HG03520 (cell line): Measurements from ENCODE around the gene OBP2B.
"Not testable (repeated sequence)": the region's sequence is repeated elsewhere in the genome, so short reads cannot be mapped to it uniquely, and the experiment has no call there.

Experiments used
- ATAC-seq: cut with Tn5 transposase; IDR thresholded peaks from one replicate; pipeline ENCODE4 v1.9.1; 2021; ENCODE audit warnings: mild to moderate bottlenecking, moderate library complexity; ENCODE audit not compliant: unreplicated experiment

Gene OBP2B

DNA sequence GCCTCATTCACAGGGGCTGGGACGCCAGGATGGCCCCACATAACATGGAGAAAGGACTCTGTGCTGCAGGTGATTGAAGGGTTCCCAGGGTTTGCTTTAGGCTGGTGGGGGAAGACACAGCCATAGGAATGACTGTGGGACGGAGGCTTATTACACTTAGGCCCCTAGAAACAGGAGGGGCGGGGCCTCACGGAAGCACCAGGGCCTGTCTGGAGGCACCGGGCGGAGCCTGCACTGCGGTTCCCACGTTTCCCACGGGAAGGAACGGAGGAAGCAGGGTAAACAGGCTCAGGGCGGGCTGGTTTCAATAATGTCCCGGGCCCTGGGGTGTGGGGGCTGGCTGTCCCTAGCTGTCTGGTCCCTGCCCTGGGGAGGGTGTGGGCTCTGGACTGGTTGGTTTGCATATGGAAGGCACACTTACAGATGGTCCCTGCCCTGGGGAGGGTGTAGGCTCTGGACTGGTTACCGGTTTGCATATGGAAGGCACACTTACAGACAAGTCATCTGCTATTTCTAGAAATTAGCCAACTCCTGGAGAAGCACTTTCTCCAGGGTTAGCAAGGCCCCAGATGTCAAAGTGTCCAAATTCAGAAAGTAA, 14.2 kb upstream of the OBP2B start:
- not testable (repeated sequence) for ATAC-seq

DNA sequence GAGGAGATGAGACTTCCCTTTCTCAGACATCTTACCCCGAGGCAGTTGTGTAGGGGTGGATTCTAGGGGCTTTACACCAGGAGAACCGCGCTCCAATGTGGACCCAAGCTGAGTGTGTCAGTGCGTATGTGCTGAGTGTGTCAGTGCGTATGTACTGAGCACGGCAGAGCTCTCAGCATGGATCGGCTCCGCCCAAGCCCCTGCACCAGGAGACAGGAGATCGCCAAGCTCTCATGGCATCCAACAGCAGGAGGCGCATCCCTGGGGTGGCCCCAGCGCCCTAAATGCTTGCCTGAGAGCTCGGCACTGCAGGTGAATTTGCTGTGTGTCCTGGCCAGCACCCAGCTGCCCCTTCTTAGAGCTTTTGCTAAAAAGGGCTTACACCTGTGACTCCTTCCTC, 12.9 kb upstream of the OBP2B start:
- not testable (repeated sequence) for ATAC-seq

DNA sequence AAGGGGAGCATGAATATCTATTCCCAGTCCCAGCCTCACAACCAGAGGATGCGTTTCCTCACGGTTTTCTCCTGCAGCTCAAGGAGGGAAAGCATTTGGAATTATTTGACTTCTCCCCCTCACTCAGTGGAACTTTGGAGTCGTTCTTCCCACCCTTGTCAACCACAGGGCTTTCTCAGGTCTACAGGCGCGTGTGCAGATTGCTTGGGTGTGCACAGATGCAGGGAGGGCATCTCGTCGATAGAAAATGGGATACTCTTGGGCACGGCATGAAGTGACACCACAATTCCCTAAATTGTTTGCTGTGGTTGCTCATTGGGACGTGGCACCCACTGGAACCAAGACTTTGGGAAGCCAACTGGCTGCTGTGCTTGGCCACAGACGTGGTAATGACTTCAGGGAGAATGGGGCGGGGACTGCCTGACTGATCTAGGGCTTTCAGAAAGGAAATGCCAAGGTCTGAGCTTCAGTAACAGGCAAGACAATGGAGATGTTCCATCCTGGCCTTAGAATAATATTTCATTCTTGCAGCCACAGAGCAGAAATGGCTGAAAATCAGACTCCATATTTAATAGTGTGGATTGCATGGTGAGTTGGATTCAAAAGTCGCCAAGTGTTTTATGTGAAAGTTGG, 12.2 kb upstream of the OBP2B start:
- no peak for ATAC-seq

DNA sequence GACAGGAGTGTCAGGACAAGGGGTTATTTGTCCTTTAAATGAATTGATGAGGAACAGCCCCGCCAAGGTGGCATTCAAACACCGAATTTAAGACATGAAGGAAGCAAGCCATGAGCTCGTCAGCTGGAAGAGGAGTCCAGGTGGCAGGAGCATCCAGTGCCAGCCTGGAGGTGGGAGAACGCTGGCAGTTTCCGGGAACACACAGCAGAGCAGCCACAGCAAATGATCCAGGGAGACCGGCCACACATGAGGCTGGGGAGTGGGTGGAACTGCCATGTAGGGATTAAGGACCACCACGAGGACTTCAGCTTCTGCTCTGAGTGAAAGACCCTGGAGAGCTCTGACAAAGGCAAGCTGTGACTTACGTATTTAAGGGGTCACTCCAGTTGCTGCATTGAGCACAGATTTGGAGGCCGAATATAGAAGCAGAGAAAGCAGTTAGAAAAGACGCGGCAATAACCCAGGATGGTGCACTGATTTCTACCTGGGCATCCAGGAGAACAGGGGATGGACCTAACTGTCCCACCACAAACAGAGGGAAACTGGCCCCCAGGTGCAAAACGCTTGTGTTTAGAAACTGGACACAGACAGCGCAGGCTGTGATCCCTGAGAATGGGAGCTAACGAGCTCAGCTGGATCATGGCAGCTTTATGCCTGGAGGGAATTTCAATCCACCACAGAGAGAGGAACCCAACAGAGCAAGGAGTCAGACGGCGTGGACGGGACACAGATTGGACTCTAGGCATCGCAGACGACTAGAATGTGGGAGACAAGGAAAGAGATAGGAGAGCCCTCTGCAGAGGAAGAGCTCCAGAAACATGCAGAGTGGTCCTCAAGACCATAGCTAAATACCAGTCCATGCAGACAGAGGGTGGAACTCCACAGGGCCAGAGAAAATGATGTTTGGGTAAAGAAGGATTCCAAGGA, 9.3 kb upstream of the OBP2B start:
- ATAC-seq: not testable (repeated sequence)

DNA sequence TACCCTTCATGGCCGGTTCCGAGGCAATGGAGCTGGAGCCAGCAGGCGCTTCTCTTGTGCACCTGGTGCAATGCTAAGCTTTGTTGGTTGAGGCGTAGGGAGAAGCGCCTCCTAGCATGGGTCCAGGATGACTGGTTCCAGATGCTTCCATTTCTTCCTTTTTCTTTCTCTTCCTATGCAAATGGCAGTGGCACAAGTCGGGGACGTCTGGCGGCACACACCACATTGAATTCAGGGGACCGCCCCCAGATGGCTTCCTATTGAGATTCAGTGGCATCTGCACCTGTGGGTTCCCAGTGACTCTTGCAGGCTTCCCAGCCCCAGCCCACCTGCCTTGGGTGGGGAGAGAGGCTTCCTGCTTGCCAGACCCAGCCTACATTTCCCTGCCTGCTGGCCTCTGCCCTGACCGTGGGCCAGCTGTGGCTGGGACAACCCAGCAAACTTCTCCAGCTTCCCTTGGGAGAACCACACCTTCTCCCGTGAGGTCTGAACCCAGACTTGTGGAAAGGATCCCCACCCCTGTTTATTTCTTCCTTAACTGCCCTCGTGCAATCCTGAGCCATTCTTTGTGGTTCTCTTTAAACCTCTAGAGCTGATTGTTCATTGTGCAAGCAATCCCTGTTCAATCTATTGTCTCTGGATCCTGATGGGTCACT, 8.4 kb upstream of the OBP2B start:
- not testable (repeated sequence) for ATAC-seq

DNA sequence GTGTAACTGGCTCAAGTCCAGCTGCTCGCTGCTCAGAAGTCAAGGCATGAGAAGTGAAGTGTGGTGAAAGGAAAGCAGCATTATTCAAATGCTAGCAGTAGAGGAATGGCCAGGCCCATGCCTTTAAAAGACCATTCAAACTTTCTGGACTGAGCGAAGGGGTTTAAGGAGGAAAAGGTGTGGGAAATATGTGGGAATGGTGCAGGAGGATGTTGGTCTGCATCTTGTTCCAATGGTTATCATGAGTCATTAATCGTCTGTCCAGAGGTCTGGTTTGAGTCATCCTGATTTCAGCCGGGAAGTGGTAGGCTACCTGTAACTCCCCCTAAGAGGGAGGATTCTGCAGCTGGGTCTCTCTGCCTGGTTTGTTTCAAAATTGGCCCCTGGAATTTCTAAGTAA, 5.2 kb upstream of the OBP2B start:
- ATAC-seq: not testable (repeated sequence)

DNA sequence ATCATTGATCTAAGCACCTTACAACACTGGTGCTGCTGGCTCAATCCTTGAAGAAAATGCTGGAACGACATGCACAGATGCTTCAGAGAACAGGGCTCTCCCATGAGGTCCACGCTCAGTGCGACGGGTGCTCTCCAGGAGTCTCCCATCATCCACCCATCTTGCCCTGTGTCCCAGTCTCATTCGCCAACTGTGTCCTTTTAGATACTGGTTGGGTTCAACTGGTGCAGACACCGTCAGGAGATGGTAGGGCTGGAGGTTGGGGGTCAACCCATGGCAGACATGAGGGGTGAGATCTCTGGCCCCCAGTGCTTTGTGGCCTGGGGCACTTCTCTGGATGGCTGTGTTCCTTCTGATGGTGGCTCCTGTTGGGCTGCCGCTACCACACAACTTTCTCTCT, 1.6 kb upstream of the OBP2B start:
- ATAC-seq: no peak

DNA sequence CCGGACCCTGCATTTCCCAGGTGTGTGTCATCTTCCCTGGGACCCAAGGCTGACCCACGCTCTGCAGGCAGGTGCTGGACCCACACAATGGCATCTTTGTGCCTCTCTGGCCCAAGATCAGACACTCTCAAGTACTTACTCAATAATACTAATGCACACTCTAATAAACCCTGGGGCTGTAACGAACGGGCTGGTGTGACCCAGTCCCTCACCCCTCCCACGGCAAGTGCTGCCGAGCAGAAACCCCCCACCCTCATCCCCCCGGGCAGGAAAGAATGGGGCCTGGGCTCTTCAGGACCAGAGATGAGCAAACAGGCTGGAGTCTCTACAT, 1.1 kb upstream of the OBP2B start:
- ATAC-seq: no peak

DNA sequence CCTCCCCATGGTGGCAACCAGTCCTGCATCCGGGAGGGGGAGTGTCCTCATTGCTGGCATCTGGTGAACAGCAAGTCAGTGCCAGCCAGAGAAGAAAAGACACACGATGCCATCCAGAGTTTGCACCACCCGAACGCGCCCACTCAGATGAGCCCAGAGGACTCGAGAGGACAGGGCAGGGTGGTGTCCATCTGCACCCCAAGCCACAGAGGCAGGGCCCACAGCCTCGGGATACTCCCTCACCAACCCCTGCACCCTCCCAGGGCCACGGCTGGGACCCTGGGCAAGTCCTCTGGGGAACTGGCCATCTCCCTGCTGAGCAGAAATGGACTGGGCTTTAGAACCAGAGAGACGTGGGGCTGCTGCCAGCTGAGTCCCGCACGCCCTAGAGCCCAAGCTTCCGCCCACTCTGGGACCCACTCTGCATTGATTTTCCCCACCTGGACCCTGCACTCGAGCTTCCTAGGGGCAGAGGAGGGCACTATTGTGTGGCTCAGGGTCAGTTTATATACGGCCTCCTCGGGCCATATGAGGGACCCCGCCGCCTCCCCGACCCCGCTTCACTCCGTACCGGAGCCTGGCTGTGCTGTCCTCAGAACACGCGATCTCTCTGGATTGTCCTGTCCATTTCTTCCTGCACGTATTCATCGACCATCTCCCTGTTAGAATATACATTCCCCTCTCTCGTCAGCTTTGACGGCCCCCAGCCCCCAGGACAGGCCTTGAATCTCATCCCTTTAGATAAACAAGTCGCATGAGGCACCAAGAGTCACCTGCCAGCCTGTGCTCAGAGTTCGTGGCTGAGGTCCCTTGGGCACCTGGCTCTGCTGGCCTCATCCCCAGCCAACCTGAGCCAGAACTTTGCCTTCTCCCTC, 514 bp upstream of the OBP2B start:
- not testable (repeated sequence) for ATAC-seq

DNA sequence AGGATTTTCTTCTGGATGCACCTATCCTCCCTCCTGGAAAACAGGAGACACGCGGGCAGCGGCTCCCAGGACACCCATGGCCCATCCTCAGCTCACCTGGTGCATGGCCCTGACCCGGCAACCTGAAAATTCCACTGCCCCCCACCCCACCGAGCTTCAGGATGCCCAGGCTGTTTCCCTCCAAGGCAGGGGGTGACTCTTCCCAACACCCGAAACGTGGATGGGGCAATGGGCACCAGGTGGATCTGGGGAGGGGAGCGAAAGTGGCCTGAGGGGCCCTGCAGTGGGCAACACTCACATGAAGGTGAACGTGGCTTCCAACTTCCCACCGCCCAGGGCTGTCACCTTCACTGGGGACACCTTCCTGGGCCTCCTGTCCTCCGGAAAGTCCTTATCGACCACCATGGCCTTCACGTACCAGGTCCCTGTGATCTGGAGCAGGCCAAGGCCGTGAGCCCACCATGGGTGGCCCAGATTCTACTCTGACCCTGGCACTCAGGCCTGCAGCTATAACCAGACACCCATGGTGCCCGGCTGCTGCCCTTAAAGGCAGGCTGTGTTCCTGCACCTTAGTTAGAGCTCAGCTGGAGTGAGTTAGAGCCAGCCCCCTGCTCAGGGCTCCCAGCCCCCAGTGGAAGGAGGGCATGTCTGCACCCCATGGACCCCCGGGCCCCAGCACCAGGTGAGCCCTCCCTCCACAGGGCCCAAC, 725 bp downstream of the OBP2B start:
- not testable (repeated sequence) for ATAC-seq

DNA sequence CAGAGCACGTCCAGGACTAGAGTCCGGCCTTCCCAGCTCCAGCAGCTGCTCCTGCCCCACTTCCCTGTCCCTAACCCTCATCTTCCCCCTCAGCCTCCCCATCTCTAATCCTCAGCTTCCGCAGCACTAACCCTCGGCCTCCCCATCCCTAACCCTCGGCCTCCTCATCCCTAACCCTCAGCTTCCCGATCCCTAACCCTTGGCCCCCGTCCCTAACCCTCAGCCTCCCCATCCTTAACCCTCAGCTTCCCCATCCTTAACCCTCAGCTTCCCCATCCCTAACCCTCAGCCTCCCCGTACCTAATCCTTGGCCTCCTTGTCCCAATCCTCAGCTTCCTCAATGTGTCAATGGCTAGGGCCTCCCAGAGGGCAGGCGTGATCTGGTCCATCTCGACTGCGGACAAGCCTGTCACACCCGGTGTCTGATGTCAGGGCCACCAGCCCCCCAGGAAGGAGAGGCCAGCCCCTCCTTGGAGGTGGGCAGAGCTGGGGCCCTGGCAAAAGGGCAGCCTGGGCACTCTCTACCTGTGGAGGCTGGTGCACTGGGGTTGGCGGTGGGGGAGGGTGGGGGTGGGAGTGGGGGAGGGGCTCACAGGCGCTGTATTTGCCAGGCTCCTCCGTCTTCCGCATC, 1.4 kb downstream of the OBP2B start:
- no peak for ATAC-seq

DNA sequence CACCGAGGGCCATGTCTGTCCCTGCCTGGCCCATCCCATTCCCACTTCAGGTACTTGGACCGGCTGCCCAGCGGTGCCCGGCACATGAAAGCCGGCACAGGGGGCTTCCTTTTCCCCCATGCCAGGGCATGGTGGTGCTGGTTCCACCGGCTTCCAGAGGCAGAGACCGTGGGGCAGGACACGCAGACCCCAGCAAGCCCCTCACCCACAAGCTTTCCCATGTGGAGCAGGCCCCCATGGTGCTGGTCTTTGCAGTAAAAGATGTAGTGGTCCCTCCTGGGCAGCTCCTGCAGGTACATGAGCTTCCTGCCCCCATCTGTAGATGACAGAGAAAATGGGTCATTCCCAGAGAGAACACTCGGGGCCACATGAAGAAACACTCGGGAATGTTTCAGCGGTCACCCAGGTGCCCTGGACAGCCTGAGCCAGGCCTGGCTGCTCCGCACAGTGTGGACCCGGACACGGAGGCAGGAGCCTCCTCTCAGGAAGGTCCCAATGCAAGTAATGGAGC, 2.0 kb downstream of the OBP2B start:
- no peak for ATAC-seq

DNA sequence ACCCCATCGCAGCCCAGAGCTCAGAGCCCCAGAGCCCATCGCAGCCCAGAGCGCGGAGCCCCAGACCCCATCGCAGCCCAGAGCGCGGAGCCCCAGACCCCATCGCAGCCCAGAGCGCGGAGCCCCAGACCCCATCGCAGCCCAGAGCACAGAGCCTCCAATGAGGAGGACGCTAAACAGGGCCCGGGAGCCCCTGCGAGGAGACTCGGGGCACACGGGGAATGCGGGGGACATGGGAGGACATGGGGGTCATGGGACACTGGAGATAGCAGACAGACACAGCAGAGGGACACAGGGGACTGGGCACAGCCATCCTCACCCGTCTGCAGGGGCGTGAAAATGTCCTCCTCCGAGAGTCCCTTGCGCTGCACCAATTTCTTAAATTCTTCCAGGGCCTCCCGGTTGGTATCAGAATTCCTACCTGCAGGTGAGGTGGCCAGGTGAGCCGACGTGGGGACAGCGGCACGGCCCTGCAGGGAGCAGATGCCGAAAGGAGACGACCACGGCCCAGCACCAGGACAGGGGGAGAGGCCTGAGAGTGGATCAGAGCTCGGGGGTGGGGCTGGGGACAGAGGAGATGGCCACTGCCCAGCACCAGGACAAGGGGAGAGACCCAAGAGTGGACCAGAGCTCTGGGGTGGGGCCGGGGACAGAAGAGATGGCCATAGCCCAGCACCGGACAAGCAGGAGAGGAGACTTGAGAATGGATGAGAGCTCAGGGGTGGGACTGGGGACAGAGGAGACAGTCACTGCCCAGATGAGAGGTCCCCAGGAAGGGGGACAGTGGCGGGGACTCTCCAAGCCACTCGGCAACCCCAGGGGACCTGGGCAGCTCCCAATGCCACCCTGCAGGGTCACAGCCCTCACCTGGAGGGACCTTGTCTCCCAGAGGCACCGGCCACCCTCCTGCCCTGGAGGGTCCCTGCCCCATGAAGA, 2.8 kb downstream of the OBP2B start:
- no peak for ATAC-seq

DNA sequence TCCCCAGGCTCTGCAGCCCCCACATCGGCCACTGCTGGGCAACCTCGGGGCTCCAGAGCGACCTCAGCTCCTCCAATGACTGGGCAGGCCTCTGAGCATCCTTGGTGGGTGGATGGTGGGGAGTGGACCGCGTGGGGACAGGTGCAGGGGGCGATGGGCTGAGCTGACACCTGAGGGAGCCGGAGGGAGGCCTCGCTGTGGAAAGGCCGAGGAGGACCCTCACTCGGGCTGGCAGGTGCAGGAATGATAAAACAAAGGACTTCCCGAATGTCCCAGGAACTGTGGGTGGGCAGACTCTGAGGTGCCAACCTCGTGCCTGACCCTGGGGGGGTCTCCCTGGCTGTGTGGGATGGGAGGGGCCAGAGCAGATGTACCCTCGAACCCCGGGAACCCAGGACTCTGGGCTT, 3.6 kb downstream of the OBP2B start:
- ATAC-seq: not testable (repeated sequence)

DNA sequence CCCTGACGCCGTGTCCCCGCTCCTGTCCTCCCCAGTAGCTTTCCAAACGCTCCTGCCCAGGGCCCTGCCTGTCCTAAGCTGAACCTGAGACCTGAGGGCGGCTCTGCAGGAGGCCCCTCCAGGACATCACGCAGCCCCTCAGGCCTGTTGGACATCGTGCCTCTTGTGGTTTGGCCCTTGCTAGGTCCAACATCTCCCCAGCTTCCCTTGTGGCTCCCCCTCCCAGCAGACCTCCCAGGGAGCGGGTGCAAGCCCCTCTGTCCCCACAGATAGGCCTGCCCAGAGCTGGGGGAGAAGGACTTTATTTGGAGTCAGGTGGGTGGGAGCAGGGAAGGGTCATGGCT, 4.1 kb downstream of the OBP2B start:
- ATAC-seq: no peak

DNA sequence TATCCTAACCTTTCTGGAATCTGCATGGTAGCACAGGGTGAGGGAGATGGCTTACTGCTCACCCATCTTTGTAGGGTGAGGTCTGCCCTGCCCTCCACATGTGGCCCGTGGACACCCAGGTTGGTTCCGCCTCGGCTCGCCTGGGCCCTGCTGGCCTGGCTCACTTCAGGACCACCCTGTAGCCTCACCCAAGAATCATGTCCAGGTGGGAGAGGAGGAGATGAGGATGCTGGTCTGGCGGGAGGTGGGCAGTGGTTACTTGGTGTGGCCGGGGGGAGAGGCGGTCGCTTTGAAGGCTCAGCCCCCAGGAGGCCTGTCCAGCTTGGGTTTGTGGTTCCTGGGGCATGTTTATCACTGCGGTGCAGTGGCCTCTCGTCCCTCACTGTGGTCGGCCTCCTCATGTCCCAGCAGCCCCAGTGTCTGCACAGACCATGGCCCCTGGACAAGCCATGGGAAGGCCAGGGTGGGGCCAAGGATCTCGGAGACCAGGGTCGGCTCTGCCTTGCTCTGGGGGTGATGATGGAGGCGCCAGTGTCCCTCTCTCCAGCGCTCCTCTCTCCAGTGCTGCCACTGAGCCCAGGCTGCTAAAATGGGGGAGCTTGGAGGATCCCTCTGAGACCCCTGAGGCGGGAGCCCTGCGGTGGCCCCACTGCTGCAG, 4.6 kb downstream of the OBP2B start:
- ATAC-seq: no peak

DNA sequence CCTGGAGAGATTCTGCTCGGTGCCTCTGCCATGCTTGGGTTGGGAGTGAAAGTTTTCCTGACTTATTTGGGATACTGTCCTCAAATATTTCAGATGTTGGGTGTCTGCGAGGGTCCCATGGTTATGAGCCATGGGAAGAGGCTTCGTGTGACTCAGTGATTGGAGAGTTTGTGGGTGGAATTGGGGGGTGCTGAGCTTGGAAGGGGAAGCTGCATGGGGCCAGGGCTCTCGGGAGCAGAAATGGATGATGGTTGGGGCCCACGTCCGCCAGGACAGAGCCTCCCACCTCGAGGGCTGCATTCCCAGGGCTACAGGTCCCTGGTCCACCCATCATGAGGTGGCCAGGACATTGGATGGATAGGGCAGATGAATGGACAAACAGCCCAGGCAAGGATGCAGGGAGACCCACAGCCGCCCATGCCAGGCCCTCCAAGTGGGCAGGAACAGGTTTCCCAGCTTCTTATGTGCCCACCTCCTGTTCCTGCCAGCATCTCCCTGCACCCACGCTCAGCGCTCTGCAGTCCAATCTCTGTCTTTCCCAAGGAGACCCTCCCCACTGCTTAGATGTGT, 5.5 kb downstream of the OBP2B start:
- no peak for ATAC-seq
